HCT116 (cell line): Measurements from ENCODE around the gene TCF23. TPM values are rescaled to one million over a fixed set of nuclear protein-coding genes. Genes with fewer than 3 reads are reported as not detected.

ENCODE experiments used
- ATAC-seq: fragments of 200-7000 bp; cut with Tn5 transposase; 2 replicates; pipeline ENCODE4 v1.9.1; 2020; ENCODE audit warnings: mild to moderate bottlenecking, moderate library complexity
- BruUV-seq: library from RNA; stranded (reverse); fragments of 400-500 nt; replicated peaks from 2 replicates; lab custom pipeline; 2021; lab: Mats Ljungman, UMichigan
- CTCF ChIA-PET: fragments of 300-600 bp; sonication (Branson Sonifier 250); formaldehyde crosslinking; loops from one replicate; lab custom pipeline; 2021; ENCODE audit warnings: antibody characterized with exemption; lab: Charles Lee
- POLR2A ChIA-PET: fragments of 300-600, 350-600 bp; sonication (Branson Sonifier 250); formaldehyde crosslinking; loops from one replicate; lab custom pipeline; 2021; ENCODE audit warnings: antibody characterized with exemption; lab: Charles Lee
- RAD21 ChIA-PET, 2 experiments: fragments of 300-600 bp; sonication (Branson Sonifier 250); formaldehyde crosslinking; loops; one replicate each; lab custom pipeline; 2023; ENCODE audit warnings: low total read pairs in 2 of 2; ENCODE audit not compliant: uncharacterized antibody in 2 of 2, unreplicated experiment in 2 of 2, low non-redundant PET in 1 of 2; lab: Charles Lee
- DNase-seq: peaks from one replicate; pipeline ENCODE4 v3.0.0-alpha.2; 2010; ENCODE audit warnings: low read depth, low spot score
- H2AFZ ChIP-seq: fragments of 200-600 bp; shearing (Covaris generic), sonication (generic); 2 replicates; pipeline ENCODE4 v1.6.1; 2017; ENCODE audit warnings: low read depth, mixed run types, mixed read lengths, antibody characterized with exemption, low read length; ENCODE audit not compliant: poor library complexity, severe bottlenecking
- H3K27ac ChIP-seq: 2 replicates; pipeline ENCODE4 v1.5.1; 2012; ENCODE audit warnings: low read depth, low read length
- H3K27me3 ChIP-seq: fragments of 200-600 bp; sonication (generic); 2 replicates; pipeline ENCODE4 v1.6.1; 2016; ENCODE audit warnings: mixed run types, low read length, mixed read lengths; ENCODE audit not compliant: insufficient read depth
- H3K36me3 ChIP-seq, 2 experiments: fragments of 200-500 bp in 1 of 2; fragments of 200-600 bp in 1 of 2; sonication (Bioruptor generic) in 1 of 2; sonication (generic) in 1 of 2; 2 replicates each; pipeline versions ENCODE4 v1.5.1 to v1.6.1; 2014 to 2016; ENCODE audit warnings: low read length in 2 of 2, inconsistent platforms in 1 of 2, mixed read lengths in 1 of 2, mixed run types in 1 of 2; ENCODE audit not compliant: insufficient read depth in 2 of 2, control insufficient read depth in 1 of 2
- H3K4me1 ChIP-seq, 2 experiments: fragments of 200-600 bp in 1 of 2; sonication (generic) in 1 of 2; 2 replicates each; pipeline versions ENCODE4 v1.5.1 to v1.6.1; 2012 to 2017; ENCODE audit warnings: low read length in 2 of 2, inconsistent platforms in 1 of 2, mild to moderate bottlenecking in 1 of 2, mixed read lengths in 1 of 2, mixed run types in 1 of 2, moderate library complexity in 1 of 2; ENCODE audit not compliant: insufficient read depth in 2 of 2, control insufficient read depth in 1 of 2
- H3K4me2 ChIP-seq: fragments of 200-600 bp; sonication (generic); 2 replicates; pipeline ENCODE4 v1.6.1; 2017; ENCODE audit warnings: mixed run types, low read length, mixed read lengths
- H3K4me3 ChIP-seq, 2 experiments: fragments of 200-600 bp in 1 of 2; sonication (generic) in 1 of 2; replicated peaks in 1 of 2; 2 replicates each; pipeline ENCODE4 v1.5.1; 2011 to 2016; ENCODE audit warnings: low read length in 2 of 2, control low read depth in 1 of 2, low read depth in 1 of 2, mild to moderate bottlenecking in 1 of 2, mixed read lengths in 1 of 2, mixed run types in 1 of 2
- H3K79me2 ChIP-seq: fragments of 200-600 bp; sonication (generic); 2 replicates; pipeline ENCODE4 v1.6.1; 2017; ENCODE audit warnings: mild to moderate bottlenecking, mixed run types, low read length, moderate library complexity, mixed read lengths; ENCODE audit not compliant: insufficient read depth
- H3K9ac ChIP-seq: fragments of 200-600 bp; sonication (generic); 2 replicates; pipeline ENCODE4 v1.6.1; 2016; ENCODE audit warnings: low read length, mixed read lengths
- H3K9me2 ChIP-seq: fragments of 200-600 bp; sonication (generic), shearing (Covaris generic); 2 replicates; pipeline ENCODE4 v1.6.1; 2017; ENCODE audit warnings: mixed run types, mild to moderate bottlenecking, moderate library complexity; ENCODE audit not compliant: insufficient read depth
- H3K9me3 ChIP-seq, 2 experiments: fragments of 200-500 bp in 1 of 2; fragments of 200-600 bp in 1 of 2; sonication (Bioruptor generic) in 1 of 2; sonication (generic) in 1 of 2; 2 replicates each; pipeline ENCODE4 v1.6.1; 2014 to 2017; ENCODE audit warnings: low read length in 2 of 2, mixed read lengths in 2 of 2, inconsistent platforms in 1 of 2, low read depth in 1 of 2, mild to moderate bottlenecking in 1 of 2, mixed run types in 1 of 2, moderate library complexity in 1 of 2; ENCODE audit not compliant: control insufficient read depth in 1 of 2, insufficient read depth in 1 of 2
- H4K20me1 ChIP-seq: fragments of 200-600 bp; sonication (generic), shearing (Covaris generic); 2 replicates; pipeline ENCODE4 v1.6.1; 2017; ENCODE audit warnings: mixed run types, mild to moderate bottlenecking, moderate library complexity; ENCODE audit not compliant: insufficient read depth
- ATF3 ChIP-seq: IDR thresholded peaks from 2 replicates; pipeline ENCODE4 v1.6.1; 2012
- CBX3 ChIP-seq: IDR thresholded peaks from 2 replicates; pipeline ENCODE4 v1.6.1; 2012; ENCODE audit warnings: low read depth
- CTCF ChIP-seq, 3 experiments: fragments of 200-600 bp in 1 of 3; sonication (generic) in 1 of 3; IDR thresholded peaks in 2 of 3; conservative IDR thresholded peaks in 1 of 3; 2 replicates each; pipeline ENCODE4 v1.5.1; 2012 to 2017; ENCODE audit warnings: low read depth in 2 of 3, low read length in 2 of 3, antibody characterized with exemption in 1 of 3, borderline replicate concordance in 1 of 3, control low read depth in 1 of 3, mild to moderate bottlenecking in 1 of 3, mixed read lengths in 1 of 3, mixed run types in 1 of 3, moderate library complexity in 1 of 3; ENCODE audit not compliant: insufficient read depth in 1 of 3
- EGR1 ChIP-seq: IDR thresholded peaks from 2 replicates; pipeline ENCODE4 v1.6.1; 2012; ENCODE audit warnings: low read depth
- ELF1 ChIP-seq: IDR thresholded peaks from 2 replicates; pipeline ENCODE4 v1.6.1; 2012; ENCODE audit warnings: low read depth, borderline replicate concordance
- EZH2phosphoT487 ChIP-seq: fragments of 200-600 bp; IDR thresholded peaks from 2 replicates; pipeline ENCODE4 v1.6.1; 2018; ENCODE audit warnings: antibody characterized with exemption, borderline replicate concordance
- FOSL1 ChIP-seq: IDR thresholded peaks from 2 replicates; pipeline ENCODE4 v1.6.1; 2012; ENCODE audit warnings: low read depth
- JUND ChIP-seq: IDR thresholded peaks from 2 replicates; pipeline ENCODE4 v1.6.1; 2012
- MAX ChIP-seq: IDR thresholded peaks from 2 replicates; pipeline ENCODE4 v1.6.1; 2012
- POLR2AphosphoS5 ChIP-seq: IDR thresholded peaks from 2 replicates; pipeline ENCODE4 v1.6.1; 2011; ENCODE audit warnings: mild to moderate bottlenecking, low read depth, low read length, moderate library complexity
- RAD21 ChIP-seq: IDR thresholded peaks from 2 replicates; pipeline ENCODE4 v1.6.1; 2012; ENCODE audit warnings: low read depth, mild to moderate bottlenecking
- SIN3A ChIP-seq: IDR thresholded peaks from 2 replicates; pipeline ENCODE4 v1.6.1; 2012; ENCODE audit warnings: low read depth
- SP1 ChIP-seq: IDR thresholded peaks from 2 replicates; pipeline ENCODE4 v1.6.1; 2012; ENCODE audit warnings: low read depth
- TCF7L2 ChIP-seq: IDR thresholded peaks from 2 replicates; pipeline ENCODE4 v1.7.0; 2011; ENCODE audit warnings: borderline replicate concordance, inconsistent platforms; ENCODE audit not compliant: insufficient read depth, insufficient read length; ENCODE audit errors: extremely low read depth
- YY1 ChIP-seq: IDR thresholded peaks from 2 replicates; pipeline ENCODE4 v1.6.1; 2011; ENCODE audit warnings: low read length, low read depth, moderate library complexity, mild to moderate bottlenecking; ENCODE audit not compliant: insufficient replicate concordance; ENCODE audit errors: extremely low read depth
- ZBTB33 ChIP-seq: IDR thresholded peaks from 2 replicates; pipeline ENCODE4 v1.6.1; 2011; ENCODE audit warnings: mild to moderate bottlenecking, low read length, moderate library complexity; ENCODE audit not compliant: insufficient replicate concordance; ENCODE audit errors: extremely low read depth
- ZFX ChIP-seq: fragments of 450-650 bp; IDR thresholded peaks from 2 replicates; pipeline ENCODE4 v1.6.1; 2017
- intact Hi-C: fragments of 100-400 bp; cut with micrococcal nuclease; formaldehyde crosslinking; loops from 2 replicates; pipeline ENCODE4 v1.10.0; 2022
- total RNA-seq: library from RNA; stranded (reverse); gene quantifications from one replicate; pipeline ENCODE4 v1.2.1, GENCODE V29; 2021; ENCODE audit not compliant: unreplicated experiment

The TCF23 gene
- total RNA-seq, 1 experiment from 2014 or later, result not detected

GRCh38 chr2:27184115-27184514, 35.3 kb downstream of the TCF23 start:
- DNase-seq, result no peak

GRCh38 chr2:27185331-27186026, 36.7 kb downstream of the TCF23 start:
- Histone ChIP-seq H3K4me1 (no peaks in the 10 kb centered on the region), H3K4me3 (no peak overlapping the region), H2AFZ (no peak overlapping the region), H3K27ac (no peak overlapping the region), H4K20me1 (no peaks in the 10 kb centered on the region), H3K9me3 (no peaks in the 10 kb centered on the region), H3K36me3 (no peaks in the 10 kb centered on the region), H3K9me2 (no peaks in the 10 kb centered on the region), H3K9ac (no peak overlapping the region), H3K4me2 (no peak overlapping the region), H3K27me3 (no peaks in the 10 kb centered on the region), H3K79me2 (no peaks in the 10 kb centered on the region)
- no TSS peak for BruUV-seq
- intact Hi-C loops, result no loop called here
- no peak for ATAC-seq
- ChIA-PET RAD21 (no interaction called here), POLR2A (no interaction called here), CTCF (interaction anchor here (0.7 kb wide), 1 partner anchor 94 kb away, joined by 3 read pairs; no protein-coding TSS in a partner anchor)
- DNase-seq, result no peak
- no peak for TF ChIP-seq YY1
- no peak for TF ChIP-seq CTCF (IDR thresholded peaks at IDR 0.05 in 2 of 3, conservative IDR thresholded peaks at IDR 0.05 in 1 of 3; ENCODE audit: borderline replicate concordance in 1 of 3, insufficient read depth in 1 of 3, low read depth in 2 of 3, low read length in 2 of 3)
- no peak for TF ChIP-seq RAD21
- TF ChIP-seq EGR1, result no peak
- no peak for TF ChIP-seq POLR2AphosphoS5
- no peak for TF ChIP-seq ZFX
- TF ChIP-seq SP1, result no peak
- no peak for TF ChIP-seq JUND
- TF ChIP-seq ATF3, result no peak
- no peak for TF ChIP-seq TCF7L2
- TF ChIP-seq ELF1, result no peak
- no peak for TF ChIP-seq MAX
- TF ChIP-seq CBX3, result no peak
- no peak for TF ChIP-seq ZBTB33
- TF ChIP-seq FOSL1, result no peak
- TF ChIP-seq EZH2phosphoT487, result no peak

More at GRCh38 chr2:27184115-27184514, 35.3 kb downstream of the TCF23 start:
- ChIA-PET RAD21 (no interaction called here), POLR2A (no interaction called here), CTCF (no interaction called here)
- Histone ChIP-seq H3K4me1 (no peaks in the 10 kb centered on the region), H2AFZ (no peak overlapping the region), H3K4me2 (no peak overlapping the region), H3K27ac (no peak overlapping the region), H3K36me3 (no peaks in the 10 kb centered on the region), H3K79me2 (no peaks in the 10 kb centered on the region), H3K9me2 (no peaks in the 10 kb centered on the region), H3K9ac (no peak overlapping the region), H3K4me3 (no peak overlapping the region), H3K27me3 (peaks cover 2% of the 10 kb centered on the region; the same call in 1 of the 2 replicates), H3K9me3 (no peaks in the 10 kb centered on the region), H4K20me1 (no peaks in the 10 kb centered on the region)
- ATAC-seq, result no peak
- intact Hi-C loops, result no loop called here
- TF ChIP-seq SIN3A, result no peak
- TF ChIP-seq POLR2AphosphoS5, result no peak
- no TSS peak for BruUV-seq
